H9 (cell line): ENCODE data around the gene HAUS8. TPM values are rescaled to one million over a fixed set of nuclear protein-coding genes. Genes with fewer than 3 reads are reported as not detected.
A peak's percentile ranks its signal among the peaks of the same experiment; 100 is the strongest.

Experiments used
- DNase-seq: peaks from one replicate; pipeline ENCODE4 v3.0.0-alpha.2; 2017
- H2AFZ ChIP-seq: one replicate; pipeline ENCODE4 v1.6.1; 2013; ENCODE audit warnings: mild to moderate bottlenecking, low read length, control low read depth, moderate library complexity
- H2AK5ac ChIP-seq: 2 replicates; pipeline ENCODE4 v1.6.1; 2013; ENCODE audit warnings: low read length, control low read depth, mixed read lengths; ENCODE audit not compliant: insufficient read length
- H2BK120ac ChIP-seq: one replicate; pipeline ENCODE4 v1.6.1; 2013; ENCODE audit warnings: low read depth, mild to moderate bottlenecking, low read length, control low read depth, inconsistent platforms; ENCODE audit not compliant: poor library complexity, severe bottlenecking
- H2BK12ac ChIP-seq: 2 replicates; pipeline ENCODE4 v1.6.1; 2013; ENCODE audit warnings: low read length, control low read depth, mixed read lengths, low read depth; ENCODE audit not compliant: insufficient read length
- H2BK15ac ChIP-seq: 2 replicates; pipeline ENCODE4 v1.6.1; 2013; ENCODE audit warnings: low read depth, low read length, control low read depth
- H2BK20ac ChIP-seq: one replicate; pipeline ENCODE4 v1.6.1; 2013; ENCODE audit warnings: low read depth, mild to moderate bottlenecking, low read length, control low read depth, inconsistent platforms; ENCODE audit not compliant: poor library complexity, severe bottlenecking
- H2BK5ac ChIP-seq: 2 replicates; pipeline ENCODE4 v1.6.1; 2013; ENCODE audit warnings: low read length, control low read depth, mixed read lengths; ENCODE audit not compliant: insufficient read length
- H3K14ac ChIP-seq: 2 replicates; pipeline ENCODE4 v1.6.1; 2013; ENCODE audit warnings: low read length, control low read depth; ENCODE audit not compliant: insufficient read depth
- H3K18ac ChIP-seq: 2 replicates; pipeline ENCODE4 v1.6.1; 2013; ENCODE audit warnings: low read depth, mild to moderate bottlenecking, mixed read lengths, low read length, control low read depth; ENCODE audit not compliant: insufficient read length
- H3K23ac ChIP-seq: 2 replicates; pipeline ENCODE4 v1.6.1; 2013; ENCODE audit warnings: low read length, control low read depth, mixed read lengths, low read depth; ENCODE audit not compliant: insufficient read length
- H3K23me2 ChIP-seq: 2 replicates; pipeline ENCODE4 v1.6.1; 2013; ENCODE audit warnings: low read depth, mild to moderate bottlenecking, mixed read lengths, low read length, control low read depth; ENCODE audit not compliant: insufficient read length, poor library complexity, severe bottlenecking
- H3K27ac ChIP-seq: 2 replicates; pipeline ENCODE4 v1.5.1; 2013; ENCODE audit warnings: low read length, control low read depth, mixed read lengths, low read depth; ENCODE audit not compliant: insufficient read length
- H3K27me3 ChIP-seq: 2 replicates; pipeline ENCODE4 v1.6.1; 2013; ENCODE audit warnings: low read length, control low read depth, inconsistent platforms; ENCODE audit not compliant: insufficient read depth
- H3K4ac ChIP-seq: 2 replicates; pipeline ENCODE4 v1.6.1; 2013; ENCODE audit warnings: low read depth, mild to moderate bottlenecking, control low read depth, inconsistent platforms, low read length, moderate library complexity
- H3K4me1 ChIP-seq: 2 replicates; pipeline ENCODE4 v1.6.1; 2013; ENCODE audit warnings: low read length, control low read depth, inconsistent platforms; ENCODE audit not compliant: insufficient read depth
- H3K4me2 ChIP-seq: 2 replicates; pipeline ENCODE4 v1.6.1; 2013; ENCODE audit warnings: low read length, control low read depth, mixed read lengths; ENCODE audit not compliant: insufficient read length, insufficient read depth
- H3K56ac ChIP-seq: 2 replicates; pipeline ENCODE4 v1.6.1; 2013; ENCODE audit warnings: low read depth, mild to moderate bottlenecking, mixed read lengths, low read length, control low read depth; ENCODE audit not compliant: insufficient read length
- H3K79me1 ChIP-seq: 2 replicates; pipeline ENCODE4 v1.6.1; 2013; ENCODE audit warnings: low read depth, mild to moderate bottlenecking, moderate library complexity, low read length, control low read depth, inconsistent platforms; ENCODE audit not compliant: insufficient read depth, poor library complexity, severe bottlenecking
- H3K79me2 ChIP-seq: 2 replicates; pipeline ENCODE4 v1.6.1; 2013; ENCODE audit warnings: low read length, control low read depth, inconsistent platforms; ENCODE audit not compliant: insufficient read depth
- H3K9ac ChIP-seq: 2 replicates; pipeline ENCODE4 v1.6.1; 2013; ENCODE audit warnings: low read length, control low read depth, mixed read lengths; ENCODE audit not compliant: insufficient read length; ENCODE audit errors: extremely low read depth
- H3K9me3 ChIP-seq: one replicate; pipeline ENCODE4 v1.6.1; 2013; ENCODE audit warnings: low read depth, low read length, inconsistent platforms; ENCODE audit not compliant: control insufficient read depth
- H3T11ph ChIP-seq: one replicate; pipeline ENCODE4 v1.6.1; 2013; ENCODE audit warnings: mild to moderate bottlenecking, low read length, control low read depth, inconsistent platforms
- H4K20me1 ChIP-seq: one replicate; pipeline ENCODE4 v1.6.1; 2013; ENCODE audit not compliant: control insufficient read depth, insufficient read length, insufficient read depth
- H4K5ac ChIP-seq: 2 replicates; pipeline ENCODE4 v1.6.1; 2013; ENCODE audit warnings: low read depth, mild to moderate bottlenecking, mixed read lengths, low read length, control low read depth; ENCODE audit not compliant: insufficient read length
- H4K8ac ChIP-seq: replicated peaks from 2 replicates; pipeline ENCODE4 v1.6.1; 2013; ENCODE audit warnings: low read length, control low read depth, mixed read lengths, low read depth; ENCODE audit not compliant: insufficient read length
- H4K91ac ChIP-seq: 2 replicates; pipeline ENCODE4 v1.6.1; 2013; ENCODE audit warnings: low read depth, mild to moderate bottlenecking, moderate library complexity, mixed read lengths, low read length, control low read depth; ENCODE audit not compliant: insufficient read length
- H3K27ac Mint-ChIP-seq, 3 experiments: 2 replicates in 2 of 3; 3 replicates in 1 of 3; pipeline ENCODE4 v1.8.0; 2020 to 2021; ENCODE audit warnings: mixed read lengths in 3 of 3, mild to moderate bottlenecking in 1 of 3, moderate library complexity in 1 of 3
- H3K27me3 Mint-ChIP-seq: 2 replicates; pipeline ENCODE4 v1.8.0; 2021; ENCODE audit warnings: low read depth, mild to moderate bottlenecking, moderate library complexity, mixed read lengths
- H3K36me3 Mint-ChIP-seq, 3 experiments: 2 replicates in 2 of 3; 3 replicates in 1 of 3; pipeline ENCODE4 v1.8.0; 2020 to 2021; ENCODE audit warnings: low read depth in 3 of 3, mixed read lengths in 3 of 3; ENCODE audit not compliant: insufficient read depth in 1 of 3
- H3K4me1 Mint-ChIP-seq, 2 experiments: 2 replicates each; pipeline ENCODE4 v1.8.0; 2020; ENCODE audit warnings: mixed read lengths in 2 of 2
- H3K4me3 Mint-ChIP-seq, 2 experiments: 2 replicates in 1 of 2; 3 replicates in 1 of 2; pipeline ENCODE4 v1.8.0; 2020 to 2021; ENCODE audit warnings: mild to moderate bottlenecking in 2 of 2, mixed read lengths in 2 of 2, moderate library complexity in 1 of 2
- H3K9me3 Mint-ChIP-seq, 2 experiments: 2 replicates in 1 of 2; 3 replicates in 1 of 2; pipeline ENCODE4 v1.8.0; 2020; ENCODE audit warnings: mild to moderate bottlenecking in 2 of 2, mixed read lengths in 2 of 2, moderate library complexity in 1 of 2
- CTCF ChIP-seq: fragments of 200-600 bp; sonication (generic); conservative IDR thresholded peaks from 3 replicates; pipeline ENCODE4 v1.8.0; 2021; ENCODE audit warnings: antibody characterized with exemption, mild to moderate bottlenecking
- WGBS: extraction: QIAGEN DNeasy Blood & Tissue Kit; methylation state at CpG from one replicate; pipeline ENCODE4 v1.1.7; 2013; ENCODE audit warnings: missing lambda C conversion rate, low lambda C conversion rate, mixed read lengths; ENCODE audit not compliant: insufficient read length; ENCODE audit errors: extremely low coverage; 5-methylcytosine and 5-hydroxymethylcytosine counted together
- total RNA-seq: library from RNA; stranded (reverse); gene quantifications from 2 replicates; pipeline ENCODE4 v1.2.1, GENCODE V29; 2021

The HAUS8 gene
- total RNA-seq, 1 experiment from 2014 or later, result 27.8 TPM

GRCh38 chr19:17048885-17049453, 26.3 kb downstream of the HAUS8 start:
- Mint-ChIP-seq H3K27me3 (no peaks in the 10 kb centered on the region), H3K36me3 (peaks cover 26 to 55% (median 35%) of the 10 kb centered on the region in 3 experiments), H3K9me3 (no peaks in the 10 kb centered on the region), H3K4me3 (no peak overlapping the region), H3K27ac (peak overlapping the region in 1 of 3 experiments; percentile 28; a peak in 2 of 7 replicates), H3K4me1 (peaks cover 8 to 19% of the 10 kb centered on the region in 2 experiments; a peak in 3 of 4 replicates)
- Histone ChIP-seq H2AK5ac (no peak overlapping the region), H3K27ac (no peak overlapping the region), H3K9ac (no peak overlapping the region), H2BK120ac (no peak overlapping the region), H4K20me1 (no peaks in the 10 kb centered on the region), H3K4ac (no peak overlapping the region), H2BK12ac (no peak overlapping the region), H4K5ac (no peak overlapping the region), H3K56ac (no peak overlapping the region), H3K4me2 (no peak overlapping the region), H2BK20ac (no peak overlapping the region), H3K79me2 (no peaks in the 10 kb centered on the region), H3K23ac (no peak overlapping the region), H2BK15ac (no peak overlapping the region), H2AFZ (no peak overlapping the region), H4K8ac (no peak overlapping the region), H4K91ac (no peak overlapping the region), H3K23me2 (no peaks in the 10 kb centered on the region), H2BK5ac (no peak overlapping the region), H3K4me1 (no peaks in the 10 kb centered on the region), H3K79me1 (no peaks in the 10 kb centered on the region), H3K27me3 (no peaks in the 10 kb centered on the region), H3K9me3 (no peaks in the 10 kb centered on the region), H3T11ph (no peak overlapping the region), H3K18ac (no peak overlapping the region), H3K14ac (no peak overlapping the region)
- no peak for TF ChIP-seq CTCF
- WGBS, result no CpG with 5 or more reads among the region's 16 CpGs
- no peak for DNase-seq
